ENCODE results near the gene DNAH1.

The DNAH1 gene

GRCh38 chr3:52396907-52397591 is 80.9 kb downstream of the DNAH1 start:
- no peaks in the 10 kb centered on the region for H3K27me3 ChIP-seq
- H3K9me3 ChIP-seq: no peaks in the 10 kb centered on the region
- no peak overlapping the region for H3K27ac ChIP-seq
- H3K4me3 ChIP-seq: no peak overlapping the region
- no peaks in the 10 kb centered on the region for H3K4me1 ChIP-seq
- TF ChIP-seq CTCF (IDR thresholded peaks at IDR 0.05): no peak
- peaks cover 6 to 79% (median 36%) of the 10 kb centered on the region in 3 donors for H3K36me3 ChIP-seq
- DNase-seq: peak in 1 of 2 donors; percentile 56
- intact Hi-C loops (cut with DNase I; ENCODE audit: low total_unique reads): no loop called here

- intact Hi-C loops (cut with DNase I; ENCODE audit: low total_unique reads): no loop called here
- no peak overlapping the region for H3K4me3 ChIP-seq
- no peaks in the 10 kb centered on the region for H3K27me3 ChIP-seq
- peaks cover 13 to 79% (median 43%) of the 10 kb centered on the region in 3 donors for H3K36me3 ChIP-seq
- H3K27ac ChIP-seq: no peak overlapping the region
- peak in 1 of 2 donors; percentile 59 for DNase-seq
- no peaks in the 10 kb centered on the region for H3K9me3 ChIP-seq
- H3K4me1 ChIP-seq: no peaks in the 10 kb centered on the region
- no peak for TF ChIP-seq CTCF (IDR thresholded peaks at IDR 0.05)
Observed at GRCh38 chr3:52397676-52398399, 81.7 kb downstream of the DNAH1 start.

GRCh38 chr3:52398670-52399081 is 82.6 kb downstream of the DNAH1 start:
- Histone ChIP-seq H3K27ac (no peak overlapping the region), H3K36me3 (peaks cover 21 to 79% (median 45%) of the 10 kb centered on the region in 3 donors), H3K9me3 (no peaks in the 10 kb centered on the region), H3K27me3 (no peaks in the 10 kb centered on the region), H3K4me3 (no peak overlapping the region), H3K4me1 (no peaks in the 10 kb centered on the region)
- DNase-seq: no peak
- TF ChIP-seq CTCF (IDR thresholded peaks at IDR 0.05): no peak
- intact Hi-C loops (cut with DNase I; ENCODE audit: low total_unique reads): no loop called here

GRCh38 chr3:52399131-52399530 is 83.0 kb downstream of the DNAH1 start:
- no peaks in the 10 kb centered on the region for H3K27me3 ChIP-seq
- H3K36me3 ChIP-seq: peaks cover 26 to 79% (median 50%) of the 10 kb centered on the region in 3 donors
- H3K27ac ChIP-seq: no peak overlapping the region
- DNase-seq: no peak
- intact Hi-C loops (cut with DNase I; ENCODE audit: low total_unique reads): no loop called here
- TF ChIP-seq CTCF (IDR thresholded peaks at IDR 0.05): no peak
- no peaks in the 10 kb centered on the region for H3K9me3 ChIP-seq
- H3K4me1 ChIP-seq: no peaks in the 10 kb centered on the region
- no peak overlapping the region for H3K4me3 ChIP-seq

GRCh38 chr3:52399593-52399992 is 83.5 kb downstream of the DNAH1 start:
- Histone ChIP-seq H3K9me3 (no peaks in the 10 kb centered on the region), H3K4me1 (no peaks in the 10 kb centered on the region), H3K36me3 (peaks cover 30 to 79% (median 53%) of the 10 kb centered on the region in 3 donors), H3K27me3 (no peaks in the 10 kb centered on the region), H3K4me3 (no peak overlapping the region), H3K27ac (no peak overlapping the region)
- intact Hi-C loops (cut with DNase I; ENCODE audit: low total_unique reads): no loop called here
- TF ChIP-seq CTCF (IDR thresholded peaks at IDR 0.05): no peak
- no peak for DNase-seq
